ENCODE data around the gene ARID1B.

Gene ARID1B

DNA sequence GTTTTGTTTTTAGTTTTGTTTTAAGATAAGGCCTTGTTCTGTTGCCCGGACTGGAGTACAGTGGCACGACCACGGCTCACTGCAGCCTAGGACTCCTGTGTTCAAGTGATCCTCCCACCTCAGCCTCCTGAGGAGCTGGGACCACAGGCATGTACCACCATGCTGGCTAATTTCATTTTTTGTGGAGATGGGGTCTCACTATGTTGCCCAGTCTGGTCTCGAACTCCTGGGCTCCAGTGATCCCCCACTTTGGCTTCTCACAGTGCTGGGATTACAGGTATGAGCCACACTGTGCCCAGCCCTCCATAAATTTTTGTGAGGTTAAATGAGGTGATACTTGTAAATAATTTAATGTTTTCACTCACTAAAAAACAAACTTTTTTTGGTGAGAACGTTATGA lies 76.6 kb downstream of the ARID1B start:
- no peak overlapping the region for H3K27ac ChIP-seq
- TF ChIP-seq, protein P1, sequence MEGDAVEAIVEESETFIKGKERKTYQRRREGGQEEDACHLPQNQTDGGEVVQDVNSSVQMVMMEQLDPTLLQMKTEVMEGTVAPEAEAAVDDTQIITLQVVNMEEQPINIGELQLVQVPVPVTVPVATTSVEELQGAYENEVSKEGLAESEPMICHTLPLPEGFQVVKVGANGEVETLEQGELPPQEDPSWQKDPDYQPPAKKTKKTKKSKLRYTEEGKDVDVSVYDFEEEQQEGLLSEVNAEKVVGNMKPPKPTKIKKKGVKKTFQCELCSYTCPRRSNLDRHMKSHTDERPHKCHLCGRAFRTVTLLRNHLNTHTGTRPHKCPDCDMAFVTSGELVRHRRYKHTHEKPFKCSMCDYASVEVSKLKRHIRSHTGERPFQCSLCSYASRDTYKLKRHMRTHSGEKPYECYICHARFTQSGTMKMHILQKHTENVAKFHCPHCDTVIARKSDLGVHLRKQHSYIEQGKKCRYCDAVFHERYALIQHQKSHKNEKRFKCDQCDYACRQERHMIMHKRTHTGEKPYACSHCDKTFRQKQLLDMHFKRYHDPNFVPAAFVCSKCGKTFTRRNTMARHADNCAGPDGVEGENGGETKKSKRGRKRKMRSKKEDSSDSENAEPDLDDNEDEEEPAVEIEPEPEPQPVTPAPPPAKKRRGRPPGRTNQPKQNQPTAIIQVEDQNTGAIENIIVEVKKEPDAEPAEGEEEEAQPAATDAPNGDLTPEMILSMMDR (conservative IDR thresholded peaks at IDR 0.05) = no peak
- TF ChIP-seq ZFX (IDR thresholded peaks at IDR 0.05) = no peak

DNA sequence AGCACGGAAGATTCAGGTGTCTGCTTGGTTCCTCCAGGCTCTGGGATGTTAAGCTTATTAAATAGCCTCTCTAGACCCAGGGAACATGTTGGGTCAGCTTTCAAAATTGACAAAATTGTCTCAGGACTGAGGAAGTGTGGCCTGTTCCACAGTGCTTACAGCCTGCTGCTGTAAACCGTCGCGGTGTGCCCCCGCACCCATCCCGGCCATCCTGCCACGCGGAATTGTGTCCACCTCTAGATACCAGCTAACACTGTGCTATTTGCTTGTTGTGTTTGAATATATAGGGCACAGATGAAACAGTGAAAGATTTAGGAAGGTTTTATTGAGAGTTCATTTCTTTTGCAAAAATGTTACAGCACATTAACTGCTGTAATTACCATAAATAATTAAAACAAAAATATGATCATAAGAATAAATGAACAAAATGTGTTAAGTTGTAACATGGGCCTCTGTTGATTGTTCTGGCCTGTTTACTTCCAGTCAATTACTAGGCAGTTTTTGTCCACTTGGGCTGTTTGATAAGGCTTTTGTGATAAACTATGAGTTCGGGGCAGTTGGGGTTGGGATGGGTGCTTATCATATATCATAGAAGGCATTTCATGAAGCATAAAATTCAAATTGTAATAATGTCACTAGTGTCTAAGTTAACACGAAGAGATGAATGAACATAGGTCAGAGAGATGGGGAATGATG lies 77.4 kb downstream of the ARID1B start:
- H3K27ac ChIP-seq = no peak overlapping the region
- TF ChIP-seq, protein P1 (conservative IDR thresholded peaks at IDR 0.05) = no peak
- TF ChIP-seq ZFX (IDR thresholded peaks at IDR 0.05) = no peak

DNA sequence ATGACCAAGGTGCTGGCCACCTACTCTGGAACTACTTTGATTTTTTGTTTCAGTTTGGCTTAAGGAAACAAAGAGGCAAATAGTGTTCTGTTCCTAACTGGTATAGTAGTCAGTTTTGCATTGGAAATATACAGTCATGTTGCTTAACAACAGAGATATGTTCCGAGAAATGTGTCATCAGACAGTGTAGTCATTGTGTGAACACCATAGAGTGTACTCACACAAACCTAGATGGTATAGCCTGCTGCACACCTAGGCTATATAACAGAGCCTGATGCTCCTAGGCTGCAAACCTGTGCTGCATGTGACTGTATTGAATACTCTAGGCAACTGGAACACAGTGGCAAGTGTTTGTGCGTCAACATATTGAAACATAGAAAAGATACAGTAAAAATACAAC lies 80.4 kb downstream of the ARID1B start:
- TF ChIP-seq ZFX (IDR thresholded peaks at IDR 0.05) = no peak
- TF ChIP-seq, protein P1 (conservative IDR thresholded peaks at IDR 0.05) = no peak
- no peak overlapping the region for H3K27ac ChIP-seq

DNA sequence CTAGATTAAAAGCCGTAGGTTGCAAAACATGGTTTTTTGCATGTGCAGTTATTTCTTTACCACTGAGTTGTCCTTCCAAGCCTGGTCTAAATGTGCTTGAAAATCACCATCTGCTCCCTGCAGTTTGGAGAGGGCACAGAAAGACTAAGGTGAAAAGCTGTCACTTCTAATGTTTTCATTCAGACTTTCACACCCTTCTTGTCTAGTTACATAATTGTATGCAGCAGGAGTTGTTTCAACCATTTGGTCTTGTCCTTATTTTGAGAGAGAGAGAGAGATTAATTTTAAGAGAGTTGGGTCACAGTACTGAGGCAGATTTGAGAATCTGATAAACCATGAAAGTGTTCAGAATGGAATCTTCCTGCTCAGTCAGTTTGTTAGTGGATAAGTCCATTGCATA lies 82.5 kb downstream of the ARID1B start:
- H3K27ac ChIP-seq = no peak overlapping the region
- no peak for TF ChIP-seq ZFX (IDR thresholded peaks at IDR 0.05)
- TF ChIP-seq, protein P1 (conservative IDR thresholded peaks at IDR 0.05) = no peak

DNA sequence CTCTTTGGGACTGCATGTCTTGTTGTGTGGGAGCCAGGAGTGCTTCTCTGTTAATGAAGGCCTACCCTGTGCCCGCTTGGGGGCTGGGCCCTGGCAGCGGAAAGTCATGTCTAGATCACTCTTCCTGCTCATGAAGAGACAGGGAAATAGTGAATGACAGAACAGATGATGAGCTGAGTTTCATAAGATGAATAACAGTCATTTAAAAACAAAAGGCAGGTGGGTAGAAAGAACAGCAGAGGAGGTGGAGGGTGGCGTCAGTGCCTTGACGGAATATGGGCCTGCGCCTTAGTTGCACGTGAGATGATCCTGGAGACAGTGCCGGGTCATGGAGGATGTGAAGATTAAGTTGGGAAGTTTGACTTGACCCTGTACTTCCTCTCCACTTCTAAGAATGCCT lies 85.5 kb downstream of the ARID1B start:
- no peak overlapping the region for H3K27ac ChIP-seq
- TF ChIP-seq, protein P1 (conservative IDR thresholded peaks at IDR 0.05) = no peak
- TF ChIP-seq ZFX (IDR thresholded peaks at IDR 0.05) = no peak

DNA sequence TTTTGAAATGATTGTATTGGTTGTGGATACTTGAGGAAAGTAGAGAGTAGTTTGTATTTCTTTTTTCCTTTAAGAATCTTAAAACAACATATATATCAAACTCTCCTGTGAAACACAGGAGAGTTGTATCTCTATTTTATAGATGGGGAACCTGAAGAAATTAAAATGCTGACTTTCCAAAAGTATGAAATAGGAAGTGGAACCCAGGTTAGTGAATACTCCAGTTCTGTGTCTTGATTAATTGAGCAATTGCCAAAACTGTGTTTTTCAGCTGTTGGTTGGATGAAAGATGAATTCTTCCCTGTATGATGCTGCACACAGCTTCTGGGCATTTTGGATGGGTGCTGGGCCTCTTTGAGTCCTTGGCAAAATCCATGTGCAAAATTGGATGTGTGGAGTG lies 86.3 kb downstream of the ARID1B start:
- H3K27ac ChIP-seq = no peak overlapping the region
- TF ChIP-seq ZFX (IDR thresholded peaks at IDR 0.05) = no peak
- TF ChIP-seq, protein P1 (conservative IDR thresholded peaks at IDR 0.05) = no peak

DNA sequence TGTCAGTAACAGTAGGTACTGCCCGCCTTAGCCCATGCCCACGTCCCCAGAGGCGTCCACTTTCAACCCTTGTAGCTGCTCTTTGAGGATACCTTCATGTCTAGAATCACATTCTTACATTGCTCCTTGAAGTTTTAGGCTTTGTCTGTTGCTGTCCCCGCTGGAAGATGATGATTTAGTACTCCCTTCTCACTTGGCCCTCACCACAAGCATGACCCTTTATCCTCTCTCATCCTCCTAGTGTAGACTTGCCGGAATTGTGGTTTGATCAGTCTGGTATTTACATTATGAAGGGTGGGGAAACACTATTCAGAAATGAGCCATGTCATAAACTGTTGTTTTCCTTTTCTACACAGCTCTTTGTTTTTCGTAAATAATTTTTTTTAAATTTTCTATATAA lies 87.4 kb downstream of the ARID1B start:
- no peak overlapping the region for H3K27ac ChIP-seq
- no peak for TF ChIP-seq ZFX (IDR thresholded peaks at IDR 0.05)
- TF ChIP-seq, protein P1 (conservative IDR thresholded peaks at IDR 0.05) = no peak
